RPMI7951 (cell line): ENCODE data around the gene ACOT7. TPM values are rescaled to one million over a fixed set of nuclear protein-coding genes. Genes with fewer than 3 reads are reported as not detected.

Experiments
- DNase-seq: peaks from one replicate; pipeline ENCODE4 v3.0.0-alpha.2; 2012; ENCODE audit warnings: low read depth
- total RNA-seq: library from RNA; depleted of rRNA; stranded (reverse); fragments of >200 nt; shearing (Covaris generic); gene quantifications from 2 replicates; pipeline ENCODE4 v1.2.3, GENCODE V29; 2014

The ACOT7 gene
- total RNA-seq, 1 experiment from 2014 or later = 142 TPM

- DNase-seq = no peak
Measured at GRCh38 chr1:6424619-6425593, 31.3 kb upstream of the ACOT7 start, which contains the start of gene ESPN. TSS of gene ESPN (plus strand) at chr1:6424776. CDS start at chr1:6424956, 180 bp downstream.

GRCh38 chr1:6424000-6424565 is 30.5 kb upstream of the ACOT7 start:
- DNase-seq = no peak

- DNase-seq = peak; percentile 75
Measured at GRCh38 chr1:6423321-6423999, 29.9 kb upstream of the ACOT7 start.

- DNase-seq = no peak
Measured at GRCh38 chr1:6421266-6421665, 27.7 kb upstream of the ACOT7 start.

GRCh38 chr1:6420454-6421042 is 27.0 kb upstream of the ACOT7 start:
- no peak for DNase-seq

GRCh38 chr1:6419804-6420453 is 26.4 kb upstream of the ACOT7 start, which contains the start of gene HES2:
TSS of gene HES2 (minus strand) at chr1:6419919. CDS start at chr1:6419820, 99 bp downstream.
- no peak for DNase-seq

- no peak for DNase-seq
Measured at GRCh38 chr1:6419397-6419803, 25.8 kb upstream of the ACOT7 start.

- no peak for DNase-seq
Measured at GRCh38 chr1:6418668-6419396, 25.3 kb upstream of the ACOT7 start.

- DNase-seq = no peak
Measured at GRCh38 chr1:6417961-6418667, 24.5 kb upstream of the ACOT7 start.

GRCh38 chr1:6416906-6417305 is 23.3 kb upstream of the ACOT7 start:
- no peak for DNase-seq

- DNase-seq = no peak
Measured at GRCh38 chr1:6416295-6416656, 22.7 kb upstream of the ACOT7 start.

- DNase-seq = no peak
Measured at GRCh38 chr1:6414881-6415626, 21.5 kb upstream of the ACOT7 start.

- peak; percentile 70 for DNase-seq
Measured at GRCh38 chr1:6414443-6414844, 20.9 kb upstream of the ACOT7 start.

GRCh38 chr1:6412896-6413295 is 19.3 kb upstream of the ACOT7 start:
- no peak for DNase-seq

GRCh38 chr1:6410248-6410893 is 16.8 kb upstream of the ACOT7 start:
- no peak for DNase-seq

GRCh38 chr1:6409733-6410132 is 16.2 kb upstream of the ACOT7 start:
- DNase-seq = no peak

GRCh38 chr1:6409053-6409452 is 15.5 kb upstream of the ACOT7 start:
- DNase-seq = no peak

GRCh38 chr1:6408023-6408422 is 14.5 kb upstream of the ACOT7 start:
- DNase-seq = no peak

- DNase-seq = no peak
Measured at GRCh38 chr1:6401673-6402072, 8.1 kb upstream of the ACOT7 start.
